ENCODE results near the gene ZNF488.

- TF ChIP-seq, protein P1, sequence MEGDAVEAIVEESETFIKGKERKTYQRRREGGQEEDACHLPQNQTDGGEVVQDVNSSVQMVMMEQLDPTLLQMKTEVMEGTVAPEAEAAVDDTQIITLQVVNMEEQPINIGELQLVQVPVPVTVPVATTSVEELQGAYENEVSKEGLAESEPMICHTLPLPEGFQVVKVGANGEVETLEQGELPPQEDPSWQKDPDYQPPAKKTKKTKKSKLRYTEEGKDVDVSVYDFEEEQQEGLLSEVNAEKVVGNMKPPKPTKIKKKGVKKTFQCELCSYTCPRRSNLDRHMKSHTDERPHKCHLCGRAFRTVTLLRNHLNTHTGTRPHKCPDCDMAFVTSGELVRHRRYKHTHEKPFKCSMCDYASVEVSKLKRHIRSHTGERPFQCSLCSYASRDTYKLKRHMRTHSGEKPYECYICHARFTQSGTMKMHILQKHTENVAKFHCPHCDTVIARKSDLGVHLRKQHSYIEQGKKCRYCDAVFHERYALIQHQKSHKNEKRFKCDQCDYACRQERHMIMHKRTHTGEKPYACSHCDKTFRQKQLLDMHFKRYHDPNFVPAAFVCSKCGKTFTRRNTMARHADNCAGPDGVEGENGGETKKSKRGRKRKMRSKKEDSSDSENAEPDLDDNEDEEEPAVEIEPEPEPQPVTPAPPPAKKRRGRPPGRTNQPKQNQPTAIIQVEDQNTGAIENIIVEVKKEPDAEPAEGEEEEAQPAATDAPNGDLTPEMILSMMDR (IDR thresholded peaks at IDR 0.05) = no peak
- TF ChIP-seq, protein P2, sequence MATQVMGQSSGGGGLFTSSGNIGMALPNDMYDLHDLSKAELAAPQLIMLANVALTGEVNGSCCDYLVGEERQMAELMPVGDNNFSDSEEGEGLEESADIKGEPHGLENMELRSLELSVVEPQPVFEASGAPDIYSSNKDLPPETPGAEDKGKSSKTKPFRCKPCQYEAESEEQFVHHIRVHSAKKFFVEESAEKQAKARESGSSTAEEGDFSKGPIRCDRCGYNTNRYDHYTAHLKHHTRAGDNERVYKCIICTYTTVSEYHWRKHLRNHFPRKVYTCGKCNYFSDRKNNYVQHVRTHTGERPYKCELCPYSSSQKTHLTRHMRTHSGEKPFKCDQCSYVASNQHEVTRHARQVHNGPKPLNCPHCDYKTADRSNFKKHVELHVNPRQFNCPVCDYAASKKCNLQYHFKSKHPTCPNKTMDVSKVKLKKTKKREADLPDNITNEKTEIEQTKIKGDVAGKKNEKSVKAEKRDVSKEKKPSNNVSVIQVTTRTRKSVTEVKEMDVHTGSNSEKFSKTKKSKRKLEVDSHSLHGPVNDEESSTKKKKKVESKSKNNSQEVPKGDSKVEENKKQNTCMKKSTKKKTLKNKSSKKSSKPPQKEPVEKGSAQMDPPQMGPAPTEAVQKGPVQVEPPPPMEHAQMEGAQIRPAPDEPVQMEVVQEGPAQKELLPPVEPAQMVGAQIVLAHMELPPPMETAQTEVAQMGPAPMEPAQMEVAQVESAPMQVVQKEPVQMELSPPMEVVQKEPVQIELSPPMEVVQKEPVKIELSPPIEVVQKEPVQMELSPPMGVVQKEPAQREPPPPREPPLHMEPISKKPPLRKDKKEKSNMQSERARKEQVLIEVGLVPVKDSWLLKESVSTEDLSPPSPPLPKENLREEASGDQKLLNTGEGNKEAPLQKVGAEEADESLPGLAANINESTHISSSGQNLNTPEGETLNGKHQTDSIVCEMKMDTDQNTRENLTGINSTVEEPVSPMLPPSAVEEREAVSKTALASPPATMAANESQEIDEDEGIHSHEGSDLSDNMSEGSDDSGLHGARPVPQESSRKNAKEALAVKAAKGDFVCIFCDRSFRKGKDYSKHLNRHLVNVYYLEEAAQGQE (IDR thresholded peaks at IDR 0.05; ENCODE audit: insufficient read depth in 1 of 2, low read depth in 2 of 2, low read length in 1 of 2) = no peak
- no peak for TF ChIP-seq POLR2AphosphoS5 (IDR thresholded peaks at IDR 0.05; ENCODE audit: low read depth, low read length)
Measured at GRCh38 chr10:47366731-47367460, 17.2 kb downstream of the ZNF488 start.
